Stimulated activated naive CD8-positive, alpha-beta T cell treated with anti-CD3 and anti-CD28 coated beads, Interleukin-15, Interleukin-2, amounts not matched to agents 100 U/mL and 50 U/mL, for 24 hours (primary cell): ENCODE results near the gene GH2.

ENCODE experiments used
- ATAC-seq: fragments of 150-1000 bp; cut with Tn5 transposase; one replicate; pipeline ENCODE4 v1.10.0; 2021
- DNase-seq: peaks from one replicate; pipeline ENCODE4 v3.0.0; 2021

The GH2 gene

DNA sequence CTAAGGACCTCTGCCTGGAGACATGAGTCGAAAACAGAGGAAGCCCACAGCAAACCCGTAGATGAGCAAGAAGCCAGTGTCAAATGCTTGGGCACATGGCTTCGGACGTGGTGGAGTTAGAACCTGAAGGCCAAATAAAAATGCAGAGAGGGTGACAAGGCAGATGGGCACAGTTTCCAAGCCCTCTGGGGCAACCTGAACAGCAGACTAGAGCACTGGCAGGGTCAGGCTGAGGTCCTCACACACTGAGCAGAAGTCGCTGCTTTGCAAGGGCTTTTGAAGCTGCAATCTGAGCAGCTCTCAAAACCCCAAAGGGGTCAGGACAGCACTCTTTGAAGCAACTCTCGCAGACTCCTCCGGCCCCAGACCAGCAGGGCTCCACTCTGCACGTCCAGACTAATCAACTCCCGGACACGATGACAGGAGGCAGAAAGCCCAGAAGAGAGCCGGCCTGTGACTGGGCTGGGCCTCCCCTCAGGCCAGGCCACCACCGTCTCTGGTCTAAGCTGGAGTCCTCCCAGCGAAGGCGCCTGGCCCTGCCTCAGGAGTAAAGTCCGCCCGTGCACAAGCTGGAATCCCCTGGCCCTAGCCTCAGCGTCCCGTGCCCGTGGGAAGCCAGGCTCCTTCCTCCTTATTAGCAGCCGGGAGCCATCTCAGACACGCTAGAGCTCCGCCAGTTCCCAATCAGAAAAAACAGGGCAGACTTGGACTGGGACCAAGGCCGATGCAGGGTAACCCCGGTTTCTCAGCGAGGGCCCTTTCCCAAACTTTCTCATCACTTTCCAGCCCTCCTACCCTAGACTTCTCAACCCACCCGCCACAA is 40.2 kb downstream of the GH2 start:
- ATAC-seq (no peak), DNase-seq (peak; percentile 26)

DNA sequence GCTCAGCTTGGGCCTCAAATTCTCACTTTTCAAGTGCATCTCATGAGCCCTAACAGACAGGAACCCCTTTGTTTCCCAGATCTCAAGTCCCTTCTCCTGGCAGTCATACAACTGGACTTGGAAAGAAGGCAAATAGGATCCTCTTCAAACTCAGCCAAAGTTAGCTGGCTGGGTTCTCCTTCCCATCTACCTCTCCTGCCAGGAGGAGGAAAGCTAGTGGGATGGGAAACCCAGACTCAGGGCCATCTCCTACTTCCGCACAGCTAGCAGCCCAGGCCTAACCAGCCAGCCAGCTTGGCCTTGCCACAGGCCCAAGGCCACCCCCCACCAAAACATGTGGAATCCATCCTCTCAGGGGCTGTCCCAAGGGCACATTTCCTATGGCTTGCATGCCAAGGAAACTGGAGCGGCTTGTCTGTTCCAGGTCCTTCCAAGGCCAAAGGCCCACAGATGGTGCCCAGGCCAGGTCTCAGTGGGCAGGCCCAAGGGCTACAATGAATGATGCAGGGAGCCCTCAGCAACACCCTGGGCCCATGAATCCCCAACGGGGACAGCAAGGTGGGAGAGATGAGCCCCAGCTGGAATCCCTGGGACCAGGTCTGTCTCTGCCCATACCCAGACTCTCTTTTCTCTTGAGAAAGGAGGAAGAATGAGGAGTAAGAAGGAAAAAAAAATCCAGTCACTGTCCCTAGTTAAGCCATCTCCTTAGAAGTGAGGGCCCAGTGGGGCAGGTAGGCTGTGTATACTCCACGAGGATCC is 41.0 kb downstream of the GH2 start:
- ATAC-seq (no peak), DNase-seq (no peak)

DNA sequence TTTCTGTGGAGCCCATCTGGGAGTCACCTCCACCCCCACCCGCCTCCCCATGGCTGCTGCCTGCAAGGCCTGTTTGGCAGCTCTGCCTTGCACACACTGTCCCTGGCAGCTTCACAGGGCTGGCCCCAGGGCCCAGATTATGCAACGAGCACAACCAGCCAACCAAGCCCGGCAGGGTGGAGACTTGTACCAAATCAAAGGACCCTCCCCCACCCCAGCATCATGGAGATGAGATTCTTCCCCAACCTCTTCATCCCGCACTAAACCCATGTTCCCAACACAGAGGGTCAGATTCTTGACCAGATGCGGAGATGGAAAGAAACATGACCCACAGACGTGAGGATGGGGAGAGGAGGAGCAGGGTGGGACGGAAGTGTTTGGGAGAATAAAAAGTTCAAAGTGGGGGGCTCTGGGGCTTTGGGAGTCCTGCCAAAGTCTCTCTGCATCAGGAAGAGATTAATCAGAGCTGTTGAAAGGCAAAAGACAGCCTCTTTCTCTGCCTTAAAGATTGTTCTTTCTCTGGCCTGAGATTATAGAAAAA is 43.0 kb downstream of the GH2 start:
- no peak for ATAC-seq

DNA sequence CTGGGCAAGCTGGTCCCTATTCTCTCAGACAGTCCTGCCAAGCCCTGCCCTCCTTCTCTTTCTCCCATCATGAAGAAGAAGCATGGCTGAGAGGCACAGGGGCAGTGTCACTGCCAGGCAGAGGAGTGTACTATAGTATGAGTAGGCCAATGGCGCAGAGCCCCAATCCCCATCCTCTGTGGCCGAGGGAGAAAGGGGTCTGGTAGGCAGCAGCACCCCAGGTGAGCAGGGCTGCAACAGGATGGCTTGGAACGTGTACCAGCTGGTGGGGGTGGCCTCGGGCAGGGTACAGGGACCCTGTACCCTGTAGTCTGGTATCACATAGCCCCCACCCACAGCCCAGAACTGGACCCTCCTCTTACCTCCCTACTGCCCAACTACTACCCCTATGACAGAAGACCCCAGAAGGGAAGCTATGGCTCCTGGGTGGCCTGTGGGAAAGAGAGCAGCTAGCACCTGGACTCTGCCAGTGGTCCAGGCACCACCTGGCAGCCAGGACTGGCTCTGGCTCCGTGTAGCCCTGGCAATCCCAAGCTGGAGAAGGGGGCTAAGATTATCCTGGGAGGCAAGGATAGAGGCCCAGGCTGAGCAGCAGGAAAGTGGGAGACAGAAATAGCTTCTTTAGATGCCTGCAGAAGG is 43.7 kb downstream of the GH2 start:
- ATAC-seq (no peak), DNase-seq (no peak)

More for the DNA sequence above, 43.0 kb downstream of the GH2 start:
- no peak for DNase-seq

DNA sequence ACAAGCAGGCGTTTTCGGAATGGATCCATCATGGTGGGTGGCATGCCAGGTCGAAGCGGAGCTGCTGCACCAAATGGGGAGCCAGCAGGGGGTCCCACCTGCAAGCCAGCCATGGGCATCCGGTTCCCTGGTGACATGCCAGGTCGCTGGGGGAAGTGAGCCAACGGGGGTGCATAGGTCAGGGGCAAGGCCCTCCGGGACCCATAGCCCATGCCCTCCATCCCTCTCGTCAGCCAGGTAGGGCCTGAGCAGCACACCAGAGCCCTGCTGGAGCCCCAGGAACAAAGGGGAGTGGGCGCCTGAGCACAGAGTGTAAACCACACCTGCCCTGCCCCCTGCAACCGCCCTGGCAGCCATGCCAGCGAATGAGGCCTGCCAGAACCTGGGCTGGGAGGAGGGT is 44.3 kb downstream of the GH2 start:
- DNase-seq (no peak), ATAC-seq (no peak)

DNA sequence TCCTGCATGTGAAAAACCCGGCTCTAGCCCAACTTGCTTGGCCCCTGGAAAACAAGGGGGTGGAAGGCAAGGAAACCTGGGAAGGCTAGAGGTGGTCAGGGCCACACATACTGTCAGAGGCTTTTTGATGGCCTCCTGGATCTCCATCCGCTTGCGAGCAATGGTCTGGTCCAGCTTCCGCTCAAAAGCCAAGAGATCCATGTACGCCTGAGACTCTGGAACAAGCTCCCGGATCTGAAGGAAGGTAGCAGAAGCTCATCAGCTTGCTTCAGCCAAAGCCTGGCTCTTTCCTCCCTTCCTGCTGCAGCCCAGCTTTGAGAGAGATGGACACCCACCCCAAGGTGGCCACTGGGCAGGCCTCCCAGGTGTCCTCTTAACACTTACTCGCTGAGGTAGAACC is 44.9 kb downstream of the GH2 start:
- no peak for ATAC-seq

DNA sequence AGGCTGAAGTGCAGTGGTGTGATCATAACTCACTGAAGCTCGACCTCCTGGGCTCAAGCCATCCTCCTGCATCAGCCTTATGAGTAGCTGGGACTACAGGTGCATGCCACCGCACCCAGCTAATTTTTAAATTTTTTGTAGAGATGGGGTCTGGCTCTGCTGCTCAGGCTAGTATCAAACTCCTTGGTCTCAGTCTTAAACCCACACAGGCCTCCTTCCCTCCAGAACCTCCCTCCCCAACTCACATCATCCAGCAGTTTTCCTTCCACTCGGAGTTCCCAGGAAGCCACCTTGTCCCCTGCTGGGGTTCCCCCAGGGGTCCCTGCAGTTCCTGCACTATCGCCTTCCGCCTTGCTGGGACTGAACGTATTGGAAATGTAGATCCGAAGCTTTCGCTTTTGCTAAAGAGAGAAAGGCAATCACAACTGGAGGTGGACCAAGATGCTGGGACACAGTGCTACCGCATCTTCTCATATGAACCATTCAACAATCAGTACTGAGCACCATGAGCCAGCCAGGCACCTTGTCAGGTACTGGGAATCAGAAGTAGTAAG is 46.5 kb downstream of the GH2 start:
- no peak for ATAC-seq

More for the DNA sequence above, 44.9 kb downstream of the GH2 start:
- no peak for DNase-seq

DNA sequence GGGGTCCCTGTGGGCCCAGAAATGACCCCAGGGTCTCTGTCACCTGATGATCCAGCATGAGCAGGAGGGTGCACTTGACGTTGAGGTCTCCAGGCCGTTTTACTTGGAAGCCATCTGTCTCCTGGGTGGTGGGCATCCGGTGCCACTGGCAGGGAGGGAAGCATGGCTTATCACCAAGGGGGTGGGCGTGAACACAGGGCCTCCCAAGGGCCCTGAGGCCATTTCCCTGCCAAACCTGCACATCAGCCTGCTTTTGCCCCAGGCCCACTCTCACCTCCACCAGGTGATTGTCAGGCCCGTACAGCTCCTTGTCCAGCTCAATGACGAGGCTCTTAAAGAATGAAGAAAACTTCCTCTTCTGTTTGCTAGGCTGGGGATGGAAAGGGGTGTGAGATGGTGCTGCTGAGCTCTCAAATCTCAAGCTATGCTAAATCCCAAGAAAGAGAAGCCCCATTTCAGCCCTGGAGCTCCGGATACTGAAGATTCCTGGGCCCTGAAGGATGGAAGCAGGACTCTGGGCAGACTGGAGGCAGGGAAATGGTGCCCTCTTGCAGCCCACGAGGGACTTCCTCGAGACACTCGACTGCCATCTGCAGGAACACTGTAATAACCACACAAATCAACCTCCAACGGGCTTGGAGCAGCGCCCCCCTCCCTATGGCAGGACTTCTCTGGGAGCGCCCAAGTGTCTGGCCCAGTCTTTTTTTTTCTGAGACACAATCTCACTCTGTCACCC is 47.1 kb downstream of the GH2 start:
- DNase-seq (peak; percentile 69), ATAC-seq (peak; percentile 75)

More for the DNA sequence above, 46.5 kb downstream of the GH2 start:
- DNase-seq, result no peak

DNA sequence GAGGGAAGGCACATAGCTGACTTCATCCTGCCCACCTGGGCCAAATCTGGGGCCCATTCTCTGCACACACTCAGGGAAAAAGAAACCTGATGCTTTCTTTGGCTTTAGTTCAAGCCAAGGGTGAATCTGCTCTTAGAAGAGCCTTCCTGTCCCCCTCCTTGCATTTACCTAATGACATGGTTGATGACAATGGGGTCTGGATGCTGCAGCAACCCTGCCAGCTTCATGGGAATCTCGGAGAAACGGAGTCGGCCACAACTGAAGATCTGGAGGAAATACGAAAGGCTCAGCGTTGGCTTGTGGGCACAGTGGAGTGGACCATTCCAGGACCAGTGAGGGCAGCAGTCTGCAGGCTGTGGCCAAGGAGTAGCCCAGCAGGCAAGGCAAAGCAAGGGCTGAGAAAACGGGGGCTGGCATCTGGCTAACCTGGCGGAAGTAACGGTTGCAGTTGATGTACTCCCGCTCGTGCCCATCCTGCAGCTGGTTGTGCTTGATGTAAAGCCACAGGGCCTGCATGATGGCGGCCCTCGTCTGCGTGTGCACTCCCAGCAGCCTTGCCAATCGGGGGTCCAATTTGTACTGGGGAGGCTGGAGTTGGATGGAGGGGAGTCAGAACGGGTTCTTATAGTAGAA is 47.9 kb downstream of the GH2 start:
- no peak for ATAC-seq
- DNase-seq, result no peak

DNA sequence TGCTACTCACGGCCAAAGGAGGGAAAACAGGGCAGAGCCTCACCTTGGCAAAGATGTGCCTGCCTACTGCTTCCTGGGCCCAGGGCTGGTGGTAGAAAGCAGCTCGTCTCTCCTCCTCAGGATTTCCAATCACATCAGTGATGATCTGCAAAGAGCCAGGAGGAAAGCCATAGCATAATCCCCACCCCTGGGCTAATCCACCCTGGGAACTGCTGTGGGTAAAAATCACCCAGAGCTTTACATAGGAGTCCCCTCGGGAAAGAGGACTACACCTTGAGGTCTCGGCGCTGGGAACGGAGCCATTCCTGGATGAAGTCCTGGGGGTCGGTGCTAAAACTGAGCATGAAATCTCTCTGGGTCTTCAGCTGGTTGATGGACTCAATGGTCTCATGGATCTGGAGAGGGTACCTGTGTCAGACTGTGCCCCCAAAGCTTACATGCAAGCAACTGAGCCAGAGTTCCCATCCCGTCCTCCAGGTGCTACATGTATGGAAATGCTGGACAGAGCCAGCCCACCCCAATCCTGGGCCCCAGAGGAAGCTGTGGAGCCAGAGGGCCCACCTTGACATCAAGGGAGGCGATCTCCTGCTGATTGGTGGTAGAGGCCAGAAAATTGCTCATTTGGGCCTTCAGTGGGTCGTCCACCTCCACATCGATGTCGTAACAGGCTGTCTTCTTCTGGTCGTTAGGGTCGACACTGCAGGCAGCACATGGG is 48.6 kb downstream of the GH2 start:
- no peak for ATAC-seq
- DNase-seq, result no peak

DNA sequence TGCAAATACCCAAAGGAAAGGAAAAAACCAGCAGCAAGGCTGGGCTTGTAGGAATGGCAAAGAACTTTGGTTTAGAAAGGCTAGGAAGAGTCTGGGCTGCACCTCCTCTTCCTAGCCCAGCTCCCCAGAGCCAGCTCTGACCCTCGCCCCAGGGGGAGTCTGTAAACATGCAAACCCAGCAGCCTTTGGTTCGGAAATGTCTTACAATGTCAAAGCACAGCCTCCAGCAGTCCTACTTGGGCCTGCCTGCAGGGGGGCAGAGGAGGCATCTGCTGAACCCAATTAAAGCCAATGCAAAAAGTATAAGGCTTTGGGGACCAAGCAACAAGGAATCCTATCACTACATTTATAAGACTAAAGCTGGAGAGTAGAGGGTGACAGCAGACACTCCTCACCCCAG is 49.3 kb downstream of the GH2 start:
- ATAC-seq (no peak), DNase-seq (no peak)

DNA sequence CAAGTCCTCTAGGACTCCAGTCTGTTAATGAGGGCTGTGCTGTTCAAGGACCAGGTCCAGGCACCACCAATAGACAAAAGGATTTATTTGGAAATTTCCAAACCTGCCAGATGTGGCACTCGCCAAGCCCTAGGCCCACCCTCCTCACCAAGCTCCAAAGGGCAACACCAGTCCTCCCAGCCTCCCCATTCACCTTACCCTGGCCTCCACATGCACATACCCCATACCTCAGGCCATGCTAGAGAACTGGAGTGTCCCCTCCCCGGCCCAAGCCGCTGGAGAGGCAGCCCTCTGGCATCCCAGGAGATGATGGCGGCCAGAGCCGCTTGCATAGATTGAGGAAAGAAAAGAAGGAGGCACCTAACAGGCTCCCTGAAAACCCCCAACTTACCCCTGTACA is 49.7 kb downstream of the GH2 start:
- DNase-seq (no peak), ATAC-seq (no peak)

DNA sequence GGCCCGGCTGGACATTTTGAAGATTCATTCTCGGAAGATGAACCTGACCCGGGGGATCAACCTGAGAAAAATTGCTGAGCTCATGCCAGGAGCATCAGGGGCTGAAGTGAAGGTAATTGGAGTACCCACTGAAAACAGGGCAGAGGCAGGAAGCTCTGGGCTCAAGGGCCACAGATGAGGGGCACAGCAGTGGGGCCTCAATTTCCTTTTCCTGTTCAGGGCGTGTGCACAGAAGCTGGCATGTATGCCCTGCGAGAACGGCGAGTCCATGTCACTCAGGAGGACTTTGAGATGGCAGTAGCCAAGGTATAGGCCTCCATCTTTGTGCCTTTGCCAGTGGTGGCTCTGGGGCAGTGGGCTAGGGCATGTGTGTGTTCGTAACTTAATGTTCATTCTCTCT is 50.2 kb downstream of the GH2 start:
- no peak for ATAC-seq
- no peak for DNase-seq

DNA sequence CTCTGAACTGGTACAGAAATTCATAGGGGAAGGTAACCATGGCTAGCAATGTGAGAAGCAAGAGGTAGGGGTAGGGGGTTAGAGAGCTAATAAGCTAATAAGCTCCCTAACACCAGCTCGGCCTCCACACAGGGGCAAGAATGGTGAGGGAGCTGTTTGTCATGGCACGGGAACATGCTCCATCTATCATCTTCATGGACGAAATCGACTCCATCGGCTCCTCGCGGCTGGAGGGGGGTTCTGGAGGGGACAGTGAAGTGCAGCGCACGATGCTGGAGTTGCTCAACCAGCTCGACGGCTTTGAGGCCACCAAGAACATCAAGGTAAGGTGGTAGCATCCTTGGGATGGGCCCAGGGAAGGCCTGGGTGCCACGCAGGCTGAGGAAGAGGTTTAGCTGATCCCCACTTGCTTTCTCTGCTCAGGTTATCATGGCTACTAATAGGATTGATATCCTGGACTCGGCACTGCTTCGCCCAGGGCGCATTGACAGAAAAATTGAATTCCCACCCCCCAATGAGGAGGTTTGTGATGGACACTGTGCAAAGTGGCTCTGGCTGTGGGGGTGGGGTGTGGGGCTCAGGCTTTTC is 50.7 kb downstream of the GH2 start:
- DNase-seq (no peak), ATAC-seq (no peak)

DNA sequence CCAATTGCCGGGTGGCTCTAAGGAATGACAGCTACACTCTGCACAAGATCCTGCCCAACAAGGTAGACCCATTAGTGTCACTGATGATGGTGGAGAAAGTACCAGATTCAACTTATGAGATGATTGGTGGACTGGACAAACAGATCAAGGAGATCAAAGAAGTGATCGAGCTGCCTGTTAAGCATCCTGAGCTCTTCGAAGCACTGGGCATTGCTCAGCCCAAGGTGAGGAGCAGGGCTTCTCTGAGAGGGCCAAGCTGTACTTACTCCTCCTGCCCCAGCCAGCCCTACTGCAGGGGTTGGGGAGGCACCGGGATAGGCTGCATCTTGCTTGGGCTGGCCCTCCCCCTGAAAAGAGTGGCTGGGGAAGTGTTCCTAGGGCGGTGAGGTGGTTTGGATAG is 51.5 kb downstream of the GH2 start:
- DNase-seq, result no peak

More for the DNA sequence above, 51.5 kb downstream of the GH2 start:
- ATAC-seq, result no peak
